Measurements from ENCODE around the gene NRXN2.

Gene NRXN2

DNA sequence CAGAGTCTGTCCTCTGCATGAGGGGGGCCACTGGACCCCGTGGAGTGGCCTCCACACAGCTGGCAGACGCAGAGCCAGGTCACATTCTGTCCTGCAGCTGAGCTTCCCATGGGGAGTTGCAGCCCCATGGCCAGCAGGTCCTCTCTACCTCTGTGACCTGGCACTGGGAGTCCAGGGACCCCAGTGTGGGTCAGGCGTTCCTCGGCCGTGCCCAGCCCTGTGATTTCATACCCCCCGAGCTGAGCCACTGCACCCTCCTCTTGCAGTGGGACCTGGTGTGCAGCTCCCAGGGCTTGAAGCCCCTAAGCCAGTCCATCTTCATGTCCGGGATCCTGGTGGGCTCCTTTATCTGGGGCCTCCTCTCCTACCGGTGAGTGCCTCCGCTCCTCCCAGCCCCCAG, 164.1 kb downstream of the NRXN2 start:
- no peak for DNase-seq (ENCODE audit: low spot score)
- no peak overlapping the region for H3K27ac ChIP-seq
- POLR2A ChIA-PET (ENCODE audit: low non-redundant PET) = no interaction called here
- CTCF ChIA-PET = interaction anchor here (0.7 to 0.8 kb wide), 2 partner anchors 21 to 197 kb away, joined by 3 to 4 read pairs; no protein-coding TSS in a partner anchor
- TF ChIP-seq, protein P1, sequence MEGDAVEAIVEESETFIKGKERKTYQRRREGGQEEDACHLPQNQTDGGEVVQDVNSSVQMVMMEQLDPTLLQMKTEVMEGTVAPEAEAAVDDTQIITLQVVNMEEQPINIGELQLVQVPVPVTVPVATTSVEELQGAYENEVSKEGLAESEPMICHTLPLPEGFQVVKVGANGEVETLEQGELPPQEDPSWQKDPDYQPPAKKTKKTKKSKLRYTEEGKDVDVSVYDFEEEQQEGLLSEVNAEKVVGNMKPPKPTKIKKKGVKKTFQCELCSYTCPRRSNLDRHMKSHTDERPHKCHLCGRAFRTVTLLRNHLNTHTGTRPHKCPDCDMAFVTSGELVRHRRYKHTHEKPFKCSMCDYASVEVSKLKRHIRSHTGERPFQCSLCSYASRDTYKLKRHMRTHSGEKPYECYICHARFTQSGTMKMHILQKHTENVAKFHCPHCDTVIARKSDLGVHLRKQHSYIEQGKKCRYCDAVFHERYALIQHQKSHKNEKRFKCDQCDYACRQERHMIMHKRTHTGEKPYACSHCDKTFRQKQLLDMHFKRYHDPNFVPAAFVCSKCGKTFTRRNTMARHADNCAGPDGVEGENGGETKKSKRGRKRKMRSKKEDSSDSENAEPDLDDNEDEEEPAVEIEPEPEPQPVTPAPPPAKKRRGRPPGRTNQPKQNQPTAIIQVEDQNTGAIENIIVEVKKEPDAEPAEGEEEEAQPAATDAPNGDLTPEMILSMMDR (conservative IDR thresholded peaks at IDR 0.05; ENCODE audit: low read depth) = no peak

DNA sequence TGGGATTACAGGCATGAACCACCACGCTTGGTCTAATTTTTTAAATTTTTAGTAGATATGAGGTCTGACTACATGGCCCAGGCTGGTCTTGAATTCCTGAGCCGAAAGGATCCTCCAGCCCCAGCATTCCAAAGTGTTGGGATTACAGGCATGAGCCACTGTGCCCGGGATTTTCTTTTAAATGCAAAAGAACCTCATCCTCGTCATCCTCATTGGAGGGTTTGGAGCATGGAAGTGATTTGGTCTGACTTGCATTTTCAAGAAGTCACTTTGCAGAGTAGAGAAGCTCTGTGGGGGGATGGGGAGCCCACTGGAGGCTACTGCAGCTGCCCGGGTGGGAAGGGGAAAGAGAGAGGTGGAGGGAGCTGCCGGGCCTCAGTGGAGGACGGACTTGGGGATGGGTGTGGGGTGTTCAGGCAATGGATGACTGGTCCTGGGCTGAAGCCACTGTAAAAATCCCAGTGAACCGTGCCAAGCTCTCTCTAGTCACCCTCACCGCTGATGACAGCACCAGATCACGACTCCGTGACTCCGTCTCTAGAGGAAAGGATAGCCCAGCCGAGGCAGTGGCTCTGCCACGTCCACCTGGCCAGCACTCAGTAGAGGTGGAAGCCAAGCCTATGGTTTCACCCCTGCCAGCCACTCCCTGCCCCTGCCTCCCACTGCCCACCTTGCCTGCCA, 164.8 kb downstream of the NRXN2 start:
- POLR2A ChIA-PET (ENCODE audit: low non-redundant PET) = no interaction called here
- TF ChIP-seq, protein P1 (conservative IDR thresholded peaks at IDR 0.05; ENCODE audit: low read depth) = no peak
- no peak overlapping the region for H3K27ac ChIP-seq
- DNase-seq (ENCODE audit: low spot score) = no peak
- CTCF ChIA-PET = interaction anchor here (0.7 to 0.8 kb wide), 2 partner anchors 22 to 196 kb away, joined by 3 to 4 read pairs; no protein-coding TSS in a partner anchor

DNA sequence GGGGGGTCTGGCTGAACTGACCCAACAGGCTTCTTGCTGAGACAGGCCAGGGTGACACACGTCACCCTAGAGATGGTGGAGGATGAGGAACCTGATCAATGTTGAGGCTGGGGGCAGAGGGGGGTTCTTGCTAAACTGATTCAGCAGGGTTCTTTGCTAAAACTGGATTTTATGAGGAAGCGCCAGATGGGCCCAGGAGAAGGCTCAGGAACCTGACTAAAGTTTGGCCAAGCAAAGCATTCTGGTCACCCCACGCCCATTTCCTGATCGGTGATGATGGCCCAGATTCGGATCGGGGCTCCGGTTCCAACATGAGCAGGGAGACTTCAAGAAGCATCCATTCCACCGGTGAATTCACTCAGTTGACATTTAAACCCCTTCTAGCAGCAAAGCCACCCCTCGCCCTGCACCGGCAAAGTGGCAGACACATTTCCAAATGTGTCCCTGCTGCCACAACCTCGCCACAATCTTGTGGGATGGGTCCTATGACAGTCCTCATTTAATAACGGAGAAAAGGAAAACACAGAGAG, 166.2 kb downstream of the NRXN2 start:
- no peak overlapping the region for H3K27ac ChIP-seq
- ChIA-PET CTCF (no interaction called here), POLR2A (ENCODE audit: low non-redundant PET) (no interaction called here)
- no peak for DNase-seq (ENCODE audit: low spot score)
- TF ChIP-seq, protein P1 (conservative IDR thresholded peaks at IDR 0.05; ENCODE audit: low read depth) = no peak

All from RWPE1 (cell line).